OCI-LY1 (cell line): ENCODE measurements around the gene TCERG1L.

Experiments
- H2AFZ ChIP-seq: fragments of 200-600 bp; sonication (generic), shearing (Covaris generic); 2 replicates; pipeline ENCODE4 v1.6.0; 2014; ENCODE audit warnings: antibody characterized with exemption, mild to moderate bottlenecking, low read length
- H3F3A ChIP-seq: fragments of 200-600 bp; sonication (generic), shearing (Covaris generic); 2 replicates; pipeline ENCODE4 v1.6.0; 2014; ENCODE audit warnings: mild to moderate bottlenecking, antibody characterized with exemption, low read length, moderate library complexity; ENCODE audit not compliant: insufficient read depth
- H3K27ac ChIP-seq: fragments of 200-600 bp; sonication (generic); 2 replicates; pipeline ENCODE4 v1.5.1; 2014; ENCODE audit warnings: low read length, mixed run types, mild to moderate bottlenecking, low read depth; ENCODE audit not compliant: poor library complexity, severe bottlenecking
- H3K27me3 ChIP-seq: fragments of 200-600 bp; sonication (generic); 2 replicates; pipeline ENCODE4 v1.6.0; 2014; ENCODE audit warnings: antibody characterized with exemption, mild to moderate bottlenecking, low read length, moderate library complexity; ENCODE audit not compliant: insufficient read depth
- H3K36me3 ChIP-seq: fragments of 200-600 bp; sonication (generic); 2 replicates; pipeline ENCODE4 v1.6.1; 2014; ENCODE audit warnings: mild to moderate bottlenecking, antibody characterized with exemption, low read length, moderate library complexity, mixed read lengths; ENCODE audit not compliant: insufficient read depth
- H3K4me1 ChIP-seq: fragments of 200-600 bp; sonication (generic); 2 replicates; pipeline ENCODE4 v1.5.1; 2014; ENCODE audit warnings: mild to moderate bottlenecking, low read length, moderate library complexity; ENCODE audit not compliant: insufficient read depth, severe bottlenecking
- H3K4me2 ChIP-seq: fragments of 200-600 bp; sonication (generic), shearing (Covaris generic); 2 replicates; pipeline ENCODE4 v1.6.1; 2014; ENCODE audit warnings: low read length
- H3K4me3 ChIP-seq: fragments of 200-600 bp; sonication (generic); 2 replicates; pipeline ENCODE4 v1.5.1; 2014; ENCODE audit warnings: low read length, low read depth, mild to moderate bottlenecking, mixed read lengths; ENCODE audit not compliant: poor library complexity, severe bottlenecking
- H3K79me2 ChIP-seq: fragments of 200-600 bp; shearing (Covaris generic); 2 replicates; pipeline ENCODE4 v1.6.1; 2016; ENCODE audit warnings: mixed run types, low read length, mixed read lengths; ENCODE audit not compliant: insufficient read depth
- H3K9ac ChIP-seq: fragments of 200-600 bp; sonication (generic), shearing (Covaris generic); 2 replicates; pipeline ENCODE4 v1.6.1; 2014; ENCODE audit warnings: mild to moderate bottlenecking, low read length, mixed read lengths
- H3K9me2 ChIP-seq: fragments of 200-600 bp; sonication (generic), shearing (Covaris generic); 2 replicates; pipeline ENCODE4 v1.6.1; 2014; ENCODE audit warnings: low read depth, mild to moderate bottlenecking, low read length, mixed read lengths
- H3K9me3 ChIP-seq: fragments of 200-600 bp; shearing (Covaris generic); 2 replicates; pipeline ENCODE4 v1.6.1; 2014; ENCODE audit warnings: low read length, mixed read lengths
- H4K20me1 ChIP-seq: fragments of 200-600 bp; sonication (generic), shearing (Covaris generic); 2 replicates; pipeline ENCODE4 v1.6.0; 2016; ENCODE audit warnings: mild to moderate bottlenecking, low read length; ENCODE audit not compliant: insufficient read depth
- CTCF ChIP-seq: fragments of 200-600 bp; sonication (generic), shearing (Covaris generic); IDR thresholded peaks from 2 replicates; pipeline ENCODE4 v1.5.1; 2017; ENCODE audit warnings: mild to moderate bottlenecking, antibody characterized with exemption, low read length, moderate library complexity, mixed read lengths
- EZH2 ChIP-seq: fragments of 200-600 bp; sonication (generic), shearing (Covaris generic); IDR thresholded peaks from 2 replicates; pipeline ENCODE4 v1.8.0; 2017; ENCODE audit warnings: borderline replicate concordance, mixed run types, mild to moderate bottlenecking, antibody characterized with exemption, low read length, moderate library complexity, mixed read lengths

TCERG1L gene

GRCh38 chr10:131253931-131254858, 57.3 kb downstream of the TCERG1L start:
- no peak overlapping the region for H3K27ac ChIP-seq

GRCh38 chr10:131252567-131253276, 58.8 kb downstream of the TCERG1L start:
- Histone ChIP-seq H4K20me1 (no peaks in the 10 kb centered on the region), H3K4me2 (no peak overlapping the region), H3K79me2 (no peaks in the 10 kb centered on the region), H3K4me3 (no peak overlapping the region), H3K27ac (no peak overlapping the region), H3K9me2 (no peaks in the 10 kb centered on the region), H2AFZ (no peak overlapping the region), H3K27me3 (no peaks in the 10 kb centered on the region), H3K9me3 (no peaks in the 10 kb centered on the region), H3K9ac (no peak overlapping the region), H3F3A (no peaks in the 10 kb centered on the region), H3K4me1 (no peaks in the 10 kb centered on the region), H3K36me3 (no peaks in the 10 kb centered on the region)
- TF ChIP-seq EZH2 (no peak), CTCF (no peak)

More at GRCh38 chr10:131253931-131254858, 57.3 kb downstream of the TCERG1L start:
- H3K79me2 ChIP-seq, result no peaks in the 10 kb centered on the region
- H3K9me2 ChIP-seq, result no peaks in the 10 kb centered on the region
- no peak overlapping the region for H2AFZ ChIP-seq
- no peak overlapping the region for H3K4me2 ChIP-seq
- no peaks in the 10 kb centered on the region for H3K4me1 ChIP-seq
- no peak overlapping the region for H3K4me3 ChIP-seq
- no peaks in the 10 kb centered on the region for H4K20me1 ChIP-seq
- no peaks in the 10 kb centered on the region for H3K36me3 ChIP-seq
- no peaks in the 10 kb centered on the region for H3F3A ChIP-seq
- H3K27me3 ChIP-seq, result no peaks in the 10 kb centered on the region
- H3K9me3 ChIP-seq, result no peaks in the 10 kb centered on the region
- H3K9ac ChIP-seq, result no peak overlapping the region
- TF ChIP-seq EZH2 (no peak), CTCF (no peak)

- no peaks in the 10 kb centered on the region for H3K9me2 ChIP-seq
- H4K20me1 ChIP-seq, result no peaks in the 10 kb centered on the region
- no peaks in the 10 kb centered on the region for H3K9me3 ChIP-seq
- no peak overlapping the region for H3K27ac ChIP-seq
- H3F3A ChIP-seq, result no peaks in the 10 kb centered on the region
- no peak overlapping the region for H3K4me2 ChIP-seq
- no peak overlapping the region for H2AFZ ChIP-seq
- H3K4me1 ChIP-seq, result no peaks in the 10 kb centered on the region
- H3K27me3 ChIP-seq, result no peaks in the 10 kb centered on the region
- no peak overlapping the region for H3K4me3 ChIP-seq
- no peaks in the 10 kb centered on the region for H3K79me2 ChIP-seq
- H3K9ac ChIP-seq, result no peak overlapping the region
- no peak for TF ChIP-seq CTCF
- no peak for TF ChIP-seq EZH2
- no peaks in the 10 kb centered on the region for H3K36me3 ChIP-seq
Measured at GRCh38 chr10:131251146-131251541, 60.4 kb downstream of the TCERG1L start.
